ENCODE data around the gene KREMEN1. TPM values are rescaled to one million over a fixed set of nuclear protein-coding genes. Genes with fewer than 3 reads are reported as not detected.

The KREMEN1 gene, protein sequence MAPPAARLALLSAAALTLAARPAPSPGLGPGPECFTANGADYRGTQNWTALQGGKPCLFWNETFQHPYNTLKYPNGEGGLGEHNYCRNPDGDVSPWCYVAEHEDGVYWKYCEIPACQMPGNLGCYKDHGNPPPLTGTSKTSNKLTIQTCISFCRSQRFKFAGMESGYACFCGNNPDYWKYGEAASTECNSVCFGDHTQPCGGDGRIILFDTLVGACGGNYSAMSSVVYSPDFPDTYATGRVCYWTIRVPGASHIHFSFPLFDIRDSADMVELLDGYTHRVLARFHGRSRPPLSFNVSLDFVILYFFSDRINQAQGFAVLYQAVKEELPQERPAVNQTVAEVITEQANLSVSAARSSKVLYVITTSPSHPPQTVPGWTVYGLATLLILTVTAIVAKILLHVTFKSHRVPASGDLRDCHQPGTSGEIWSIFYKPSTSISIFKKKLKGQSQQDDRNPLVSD
- polyA plus RNA-seq = not detected

- Mint-ChIP-seq H3K27me3 (ENCODE audit: low read depth in 3 of 3) (peaks cover 24 to 29% (median 27%) of the 10 kb centered on the region in 3 donors), H3K36me3 (no peaks in the 10 kb centered on the region), H3K4me3 (peak within 1 kb of the TSS; percentile 59 to 76 (median 71)), H3K4me1 (peaks cover 17 to 19% of the 10 kb centered on the region in 2 donors), H3K27ac (no peak within 1 kb of the TSS), H3K9me3 (peaks cover 0 to 2% (median 0%) of the 10 kb centered on the region in 6 donors)
- DNase-seq = no peak
Measured at GRCh38 chr22:29072979-29073617, at the start of gene KREMEN1. TSS of gene KREMEN1 (plus strand) at chr22:29073035. CDS start at chr22:29073131, 96 bp downstream.

GRCh38 chr22:29023172-29023796 lies 49.6 kb upstream of the KREMEN1 start:
- Mint-ChIP-seq H3K9me3 (peaks cover 0 to 2% (median 0%) of the 10 kb centered on the region in 6 donors), H3K4me3 (no peak overlapping the region), H3K27ac (no peak overlapping the region), H3K4me1 (no peaks in the 10 kb centered on the region), H3K36me3 (peaks cover 0 to 11% (median 0%) of the 10 kb centered on the region in 3 donors), H3K27me3 (ENCODE audit: low read depth in 3 of 3) (peaks cover 0 to 6% (median 0%) of the 10 kb centered on the region in 3 donors)
- DNase-seq = no peak

- Mint-ChIP-seq H3K27me3 (ENCODE audit: low read depth in 3 of 3) (peaks cover 3 to 11% (median 5%) of the 10 kb centered on the region in 3 donors), H3K36me3 (peaks cover 0 to 4% (median 0%) of the 10 kb centered on the region in 3 donors), H3K4me3 (no peak overlapping the region), H3K4me1 (peaks cover 19 to 20% of the 10 kb centered on the region in 2 donors), H3K9me3 (no peaks in the 10 kb centered on the region), H3K27ac (no peak overlapping the region)
- DNase-seq = no peak
Measured at GRCh38 chr22:29026579-29026978, 46.3 kb upstream of the KREMEN1 start.

DNA sequence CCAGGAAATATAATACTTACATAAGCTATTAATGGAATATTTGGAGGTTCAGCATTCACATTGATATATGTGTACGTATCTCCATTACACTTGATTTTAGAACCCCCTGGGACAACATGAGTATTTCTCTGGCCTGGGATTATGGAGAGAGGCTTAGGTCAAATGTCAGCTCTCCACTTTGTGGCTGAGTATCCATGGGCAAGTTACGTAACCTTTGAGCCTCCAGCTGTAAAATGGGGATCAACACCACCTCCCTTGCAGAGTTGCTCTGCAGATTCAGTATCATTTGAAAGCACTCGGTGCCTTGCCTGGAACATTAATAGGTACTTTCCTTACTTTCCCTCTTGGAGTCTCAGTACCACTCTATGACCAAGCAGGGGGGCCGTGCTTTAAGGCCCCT lies 44.4 kb upstream of the KREMEN1 start:
- Mint-ChIP-seq H3K4me3 (no peak overlapping the region), H3K9me3 (no peaks in the 10 kb centered on the region), H3K27me3 (ENCODE audit: low read depth in 3 of 3) (peaks cover 8 to 16% (median 13%) of the 10 kb centered on the region in 3 donors), H3K4me1 (peaks cover 28 to 29% of the 10 kb centered on the region in 2 donors), H3K27ac (no peak overlapping the region), H3K36me3 (peaks cover 0 to 4% (median 4%) of the 10 kb centered on the region in 3 donors)
- no peak for DNase-seq

GRCh38 chr22:29029202-29030000 lies 43.4 kb upstream of the KREMEN1 start:
- no peak overlapping the region for H3K27ac Mint-ChIP-seq
- H3K9me3 Mint-ChIP-seq = no peaks in the 10 kb centered on the region
- peaks cover 0 to 4% (median 4%) of the 10 kb centered on the region in 3 donors for H3K36me3 Mint-ChIP-seq
- peak overlapping the region in 4 of 5 donors; percentile 34 to 86 (median 80) for H3K4me3 Mint-ChIP-seq
- H3K4me1 Mint-ChIP-seq = peaks cover 28 to 29% of the 10 kb centered on the region in 2 donors
- peaks cover 15 to 16% (median 16%) of the 10 kb centered on the region in 3 donors for H3K27me3 Mint-ChIP-seq (ENCODE audit: low read depth in 3 of 3)
- DNase-seq = no peak

DNA sequence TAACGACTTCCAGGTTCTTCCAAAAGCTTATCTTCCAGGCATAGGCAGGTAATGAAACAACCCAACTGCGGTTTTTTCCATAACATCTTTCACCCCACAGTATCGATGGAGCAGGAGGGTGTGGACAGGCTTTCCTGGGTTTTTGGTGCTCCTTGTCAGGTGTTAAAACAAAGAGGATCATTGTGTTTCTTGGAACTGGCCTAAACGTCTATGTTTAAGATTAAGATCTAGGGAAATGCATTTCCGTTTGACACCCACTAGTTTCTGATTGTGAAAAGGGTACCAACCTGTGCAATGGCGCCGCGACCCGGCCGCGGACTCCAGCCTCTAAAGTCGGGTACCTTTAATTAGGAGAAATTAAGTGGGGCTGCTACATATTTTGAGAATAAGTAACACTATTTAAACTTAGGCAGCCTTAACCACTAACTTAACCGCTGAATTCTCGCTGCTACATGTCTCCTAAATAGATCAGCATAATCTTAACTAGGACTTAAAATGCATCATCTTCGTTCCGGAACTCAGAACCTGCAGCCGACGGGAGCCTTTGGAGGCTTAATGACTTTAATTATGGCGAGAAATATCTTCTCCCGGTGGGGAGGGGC lies 42.7 kb upstream of the KREMEN1 start:
- no peak for DNase-seq
- H3K27me3 Mint-ChIP-seq (ENCODE audit: low read depth in 3 of 3) = peaks cover 16 to 18% (median 18%) of the 10 kb centered on the region in 3 donors

GRCh38 chr22:29030618-29031226 lies 42.1 kb upstream of the KREMEN1 start:
- DNase-seq = no peak
- Mint-ChIP-seq H3K4me1 (peaks cover 28 to 29% of the 10 kb centered on the region in 2 donors), H3K36me3 (peaks cover 0 to 4% (median 0%) of the 10 kb centered on the region in 3 donors), H3K27ac (peak overlapping the region in 1 of 6 donors; percentile 73), H3K9me3 (no peaks in the 10 kb centered on the region), H3K4me3 (peak overlapping the region; percentile 66 to 86 (median 80)), H3K27me3 (ENCODE audit: low read depth in 3 of 3) (peaks cover 17 to 18% (median 18%) of the 10 kb centered on the region in 3 donors)

More for the DNA sequence above, 42.7 kb upstream of the KREMEN1 start:
- no peaks in the 10 kb centered on the region for H3K9me3 Mint-ChIP-seq
- no peak overlapping the region for H3K27ac Mint-ChIP-seq
- peaks cover 0 to 4% (median 3%) of the 10 kb centered on the region in 3 donors for H3K36me3 Mint-ChIP-seq
- peak overlapping the region; percentile 65 to 86 (median 80) for H3K4me3 Mint-ChIP-seq
- peaks cover 28 to 29% of the 10 kb centered on the region in 2 donors for H3K4me1 Mint-ChIP-seq

- H3K27me3 Mint-ChIP-seq (ENCODE audit: low read depth in 3 of 3) = peaks cover 17 to 18% (median 18%) of the 10 kb centered on the region in 3 donors
- no peaks in the 10 kb centered on the region for H3K9me3 Mint-ChIP-seq
- H3K4me3 Mint-ChIP-seq = peak overlapping the region; percentile 66 to 86 (median 80)
- peaks cover 0 to 4% (median 0%) of the 10 kb centered on the region in 3 donors for H3K36me3 Mint-ChIP-seq
- peak overlapping the region in 2 of 6 donors; percentile 28 to 73 for H3K27ac Mint-ChIP-seq
- H3K4me1 Mint-ChIP-seq = peaks cover 29% of the 10 kb centered on the region in 2 donors
- peak; percentile 45 to 55 (median 52) for DNase-seq
Measured at GRCh38 chr22:29031227-29032011, 41.4 kb upstream of the KREMEN1 start.

- H3K4me3 Mint-ChIP-seq = peak overlapping the region; percentile 66 to 86 (median 80)
- no peak for DNase-seq
- H3K27me3 Mint-ChIP-seq (ENCODE audit: low read depth in 3 of 3) = peaks cover 17 to 18% (median 18%) of the 10 kb centered on the region in 3 donors
- H3K4me1 Mint-ChIP-seq = peaks cover 31 to 36% of the 10 kb centered on the region in 2 donors
- H3K27ac Mint-ChIP-seq = peak overlapping the region in 1 of 6 donors; percentile 28
- peaks cover 0 to 4% (median 0%) of the 10 kb centered on the region in 3 donors for H3K36me3 Mint-ChIP-seq
- no peaks in the 10 kb centered on the region for H3K9me3 Mint-ChIP-seq
Measured at GRCh38 chr22:29032014-29032475, 40.8 kb upstream of the KREMEN1 start.

GRCh38 chr22:29032584-29032983 lies 40.3 kb upstream of the KREMEN1 start:
- Mint-ChIP-seq H3K36me3 (peaks cover 0 to 4% (median 0%) of the 10 kb centered on the region in 3 donors), H3K9me3 (no peaks in the 10 kb centered on the region), H3K4me3 (peak overlapping the region in 1 of 5 donors; percentile 86), H3K4me1 (peaks cover 36 to 41% of the 10 kb centered on the region in 2 donors), H3K27ac (peak overlapping the region in 1 of 6 donors; percentile 17), H3K27me3 (ENCODE audit: low read depth in 3 of 3) (peaks cover 17 to 18% (median 18%) of the 10 kb centered on the region in 3 donors)
- DNase-seq = no peak

- H3K4me1 Mint-ChIP-seq = peaks cover 8 to 15% of the 10 kb centered on the region in 2 donors
- H3K9me3 Mint-ChIP-seq = no peaks in the 10 kb centered on the region
- H3K36me3 Mint-ChIP-seq = no peaks in the 10 kb centered on the region
- DNase-seq = no peak
- H3K4me3 Mint-ChIP-seq = no peak overlapping the region
- H3K27ac Mint-ChIP-seq = no peak overlapping the region
- H3K27me3 Mint-ChIP-seq (ENCODE audit: low read depth in 3 of 3) = peaks cover 6 to 14% (median 14%) of the 10 kb centered on the region in 3 donors
Measured at GRCh38 chr22:29037340-29037932, 35.4 kb upstream of the KREMEN1 start.

All from immature natural killer cell (primary cell).